Neural progenitor cell (in vitro differentiated cells): ENCODE results near the gene CCDC91. TPM values are rescaled to one million over a fixed set of nuclear protein-coding genes. Genes with fewer than 3 reads are reported as not detected.
A peak's percentile ranks its signal among the peaks of the same experiment; 100 is the strongest.

Experiments
- DNase-seq: peaks from one replicate; pipeline ENCODE4 v3.0.0-alpha.2; 2016; ENCODE audit warnings: low spot score
- H2AFZ ChIP-seq: fragments of 200-600 bp; sonication (generic); replicated peaks from 2 replicates; pipeline ENCODE4 v1.6.1; 2016; ENCODE audit warnings: antibody characterized with exemption
- H3F3A ChIP-seq: fragments of 200-600 bp; sonication (generic); 2 replicates; pipeline ENCODE4 v1.6.1; 2016; ENCODE audit warnings: antibody characterized with exemption, low read depth
- H3K27ac ChIP-seq: fragments of 200-600 bp; sonication (generic); 2 replicates; pipeline ENCODE4 v1.5.1; 2016; ENCODE audit warnings: mild to moderate bottlenecking
- H3K27me3 ChIP-seq: fragments of 200-600 bp; sonication (generic); 2 replicates; pipeline ENCODE4 v1.6.1; 2016; ENCODE audit warnings: mild to moderate bottlenecking, moderate library complexity
- H3K36me3 ChIP-seq: fragments of 200-600 bp; sonication (generic); 2 replicates; pipeline ENCODE4 v1.5.1; 2016
- H3K4me1 ChIP-seq: fragments of 200-600 bp; sonication (generic); 2 replicates; pipeline ENCODE4 v1.6.1; 2016; ENCODE audit warnings: mixed run types
- H3K4me2 ChIP-seq: fragments of 200-600 bp; sonication (generic); 2 replicates; pipeline ENCODE4 v1.6.1; 2016
- H3K4me3 ChIP-seq: fragments of 200-600 bp; sonication (generic); 2 replicates; pipeline ENCODE4 v1.5.1; 2016
- H3K79me2 ChIP-seq: fragments of 200-600 bp; sonication (generic); 2 replicates; pipeline ENCODE4 v1.6.1; 2016; ENCODE audit warnings: low read depth
- H3K9ac ChIP-seq: fragments of 200-600 bp; sonication (generic); 2 replicates; pipeline ENCODE4 v1.6.1; 2016
- H3K9me3 ChIP-seq: fragments of 200-600 bp; sonication (generic); 2 replicates; pipeline ENCODE4 v1.5.1; 2016; ENCODE audit warnings: low read depth
- H4K20me1 ChIP-seq: fragments of 200-600 bp; sonication (generic); 2 replicates; pipeline ENCODE4 v1.6.1; 2016; ENCODE audit warnings: low read depth
- H3K27ac Mint-ChIP-seq: 3 replicates; pipeline ENCODE4 v1.8.0; 2021; ENCODE audit warnings: mixed read lengths
- H3K27me3 Mint-ChIP-seq: 2 replicates; pipeline ENCODE4 v1.8.0; 2022; ENCODE audit warnings: low read depth, mild to moderate bottlenecking, inconsistent platforms, moderate library complexity, mixed read lengths; ENCODE audit not compliant: insufficient read depth
- H3K36me3 Mint-ChIP-seq: 3 replicates; pipeline ENCODE4 v1.8.0; 2021; ENCODE audit warnings: mixed read lengths
- H3K4me1 Mint-ChIP-seq: 3 replicates; pipeline ENCODE4 v1.8.0; 2021; ENCODE audit warnings: mixed read lengths
- H3K4me3 Mint-ChIP-seq: 3 replicates; pipeline ENCODE4 v1.8.0; 2021; ENCODE audit warnings: mild to moderate bottlenecking, moderate library complexity, mixed read lengths
- H3K9me3 Mint-ChIP-seq: 3 replicates; pipeline ENCODE4 v1.8.0; 2020; ENCODE audit warnings: mixed read lengths
- CTCF ChIP-seq: fragments of 200-600 bp; sonication (generic); IDR thresholded peaks from 2 replicates; pipeline ENCODE4 v1.5.1; 2017; ENCODE audit warnings: antibody characterized with exemption, mild to moderate bottlenecking
- EZH2 ChIP-seq: fragments of 200-600 bp; sonication (generic); IDR thresholded peaks from 2 replicates; pipeline ENCODE4 v1.6.1; 2017; ENCODE audit warnings: antibody characterized with exemption, mild to moderate bottlenecking, moderate library complexity
- EZH2phosphoT487 ChIP-seq: fragments of 200-600 bp; sonication (generic); IDR thresholded peaks from 2 replicates; pipeline ENCODE4 v1.6.1; 2017; ENCODE audit warnings: antibody characterized with exemption
- total RNA-seq: library from RNA; depleted of rRNA; stranded (reverse); fragments of >200 nt; gene quantifications from 2 replicates; pipeline ENCODE4 v1.2.3, GENCODE V29; 2015; ENCODE audit warnings: low replicate concordance

The CCDC91 gene
- total RNA-seq, 1 donor from 2014 or later = 35.8 TPM

- Histone ChIP-seq H3K4me1 (no peaks in the 10 kb centered on the region), H3K9ac (no peak overlapping the region), H3K27ac (no peak overlapping the region), H3K79me2 (no peaks in the 10 kb centered on the region), H3K9me3 (no peaks in the 10 kb centered on the region), H3F3A (peaks cover 9% of the 10 kb centered on the region), H3K27me3 (no peaks in the 10 kb centered on the region), H3K36me3 (no peaks in the 10 kb centered on the region), H3K4me3 (no peak overlapping the region), H2AFZ (no peak overlapping the region), H3K4me2 (no peak overlapping the region), H4K20me1 (no peaks in the 10 kb centered on the region)
- Mint-ChIP-seq H3K4me1 (no peaks in the 10 kb centered on the region), H3K4me3 (no peak overlapping the region), H3K27me3 (no peaks in the 10 kb centered on the region), H3K36me3 (peaks cover 4% of the 10 kb centered on the region), H3K9me3 (peaks cover 5% of the 10 kb centered on the region), H3K27ac (no peak overlapping the region)
- no peak for TF ChIP-seq CTCF
- no peak for TF ChIP-seq EZH2
- no peak for TF ChIP-seq EZH2phosphoT487
- DNase-seq = no peak
Measured at GRCh38 chr12:28331130-28331529, 140.9 kb downstream of the CCDC91 start.

- no peak overlapping the region for H3K9ac ChIP-seq
- Mint-ChIP-seq H3K9me3 (no peaks in the 10 kb centered on the region), H3K4me1 (peaks cover 10% of the 10 kb centered on the region), H3K27ac (no peak overlapping the region), H3K27me3 (peaks cover 2% of the 10 kb centered on the region), H3K4me3 (no peak overlapping the region), H3K36me3 (no peaks in the 10 kb centered on the region)
- no peaks in the 10 kb centered on the region for H3K27me3 ChIP-seq
- no peaks in the 10 kb centered on the region for H3K9me3 ChIP-seq
- no peaks in the 10 kb centered on the region for H3K36me3 ChIP-seq
- peak; percentile 71 for DNase-seq
- no peak overlapping the region for H3K4me3 ChIP-seq
- no peaks in the 10 kb centered on the region for H4K20me1 ChIP-seq
- peak overlapping the region; percentile 53 for H3K4me2 ChIP-seq
- H3F3A ChIP-seq = peaks cover 4% of the 10 kb centered on the region
- peaks cover 15% of the 10 kb centered on the region for H3K4me1 ChIP-seq
- H3K79me2 ChIP-seq = no peaks in the 10 kb centered on the region
- H3K27ac ChIP-seq = no peak overlapping the region
- H2AFZ ChIP-seq = no peak overlapping the region
- no peak for TF ChIP-seq EZH2phosphoT487
- no peak for TF ChIP-seq EZH2
- TF ChIP-seq CTCF = no peak
Measured at GRCh38 chr12:28340261-28341045, 150.2 kb downstream of the CCDC91 start.

GRCh38 chr12:28343713-28344112 lies 153.5 kb downstream of the CCDC91 start:
- H3K27me3 Mint-ChIP-seq = peaks cover 4% of the 10 kb centered on the region
- no peak overlapping the region for H3K4me2 ChIP-seq
- no peaks in the 10 kb centered on the region for H3K36me3 ChIP-seq
- no peaks in the 10 kb centered on the region for H3K79me2 ChIP-seq
- no peaks in the 10 kb centered on the region for H3K27me3 ChIP-seq
- no peak overlapping the region for H3K4me3 Mint-ChIP-seq
- no peaks in the 10 kb centered on the region for H3K9me3 Mint-ChIP-seq
- TF ChIP-seq EZH2phosphoT487 = no peak
- no peak for TF ChIP-seq CTCF
- TF ChIP-seq EZH2 = no peak
- peaks cover 15% of the 10 kb centered on the region for H3K4me1 ChIP-seq
- no peak overlapping the region for H3K27ac Mint-ChIP-seq
- H3K36me3 Mint-ChIP-seq = no peaks in the 10 kb centered on the region
- H2AFZ ChIP-seq = no peak overlapping the region
- peaks cover 10% of the 10 kb centered on the region for H3K4me1 Mint-ChIP-seq
- H4K20me1 ChIP-seq = no peaks in the 10 kb centered on the region
- peaks cover 4% of the 10 kb centered on the region for H3F3A ChIP-seq
- no peak for DNase-seq
- no peak overlapping the region for H3K9ac ChIP-seq
- H3K9me3 ChIP-seq = no peaks in the 10 kb centered on the region
- no peak overlapping the region for H3K27ac ChIP-seq
- H3K4me3 ChIP-seq = no peak overlapping the region
